HEK293 (cell line): ENCODE measurements around the gene SAPCD1.

Source experiments
- CTCF ChIA-PET: fragments of 350-600 bp; formaldehyde crosslinking; extraction: SDS; loops from one replicate; lab custom pipeline; 2021; ENCODE audit warnings: antibody characterized with exemption; lab: Yijun Ruan, JAX
- POLR2A ChIA-PET: fragments of 300-600 bp; formaldehyde crosslinking; extraction: SDS; loops from one replicate; lab custom pipeline; 2020; ENCODE audit warnings: antibody characterized with exemption, inconsistent platforms; lab: Yijun Ruan, JAX
- H3K27ac ChIP-seq: fragments of 200-500 bp; sonication (Bioruptor generic); 2 replicates; pipeline ENCODE4 v1.5.1; 2014; ENCODE audit warnings: low read depth, low read length, control low read depth, inconsistent platforms; ENCODE audit errors: extremely low read depth
- H3K36me3 ChIP-seq, 2 experiments: fragments of 200-500 bp in 1 of 2; sonication (Bioruptor generic) in 1 of 2; 1 replicate in 1 of 2; 2 replicates in 1 of 2; pipeline ENCODE4 v1.5.1; 2014 to 2017; ENCODE audit warnings: inconsistent platforms in 2 of 2, low read length in 2 of 2; ENCODE audit not compliant: control insufficient read depth in 2 of 2, insufficient read depth in 1 of 2
- H3K4me1 ChIP-seq: fragments of 200-500 bp; sonication (Bioruptor generic); 2 replicates; pipeline ENCODE4 v1.5.1; 2014; ENCODE audit warnings: mild to moderate bottlenecking, low read length, inconsistent platforms; ENCODE audit not compliant: control insufficient read depth, insufficient read depth
- H3K4me3 ChIP-seq: 2 replicates; pipeline ENCODE4 v1.5.1; 2011; ENCODE audit warnings: low read depth, mild to moderate bottlenecking, control low read depth, low read length, moderate library complexity
- H3K9me3 ChIP-seq: fragments of 200-500 bp; sonication (Bioruptor generic); 2 replicates; pipeline ENCODE4 v1.5.1; 2014; ENCODE audit warnings: low read depth, low read length, inconsistent platforms; ENCODE audit not compliant: control insufficient read depth, insufficient read depth
- EGR2 ChIP-seq: fragments of 450-650 bp; formaldehyde crosslinking; IDR thresholded peaks from 2 replicates; pipeline ENCODE4 v1.5.1; 2016; ENCODE audit warnings: low read depth, missing biosample characterization, missing genetic modification characterization
- GLIS1 ChIP-seq: fragments of 450-650 bp; formaldehyde crosslinking; IDR thresholded peaks from 2 replicates; pipeline ENCODE4 v1.5.1; 2016; ENCODE audit warnings: missing biosample characterization, missing genetic modification characterization
- GLIS2 ChIP-seq: fragments of 450-650 bp; formaldehyde crosslinking; IDR thresholded peaks from 2 replicates; pipeline ENCODE4 v1.5.1; 2016; ENCODE audit warnings: missing biosample characterization, missing genetic modification characterization
- HOXA7 ChIP-seq: sonication (generic); formaldehyde crosslinking; IDR thresholded peaks from 2 replicates; pipeline ENCODE4 v1.8.1; 2022; ENCODE audit warnings: missing genetic modification reagents, borderline replicate concordance
- HOXC10 ChIP-seq: sonication (generic); formaldehyde crosslinking; IDR thresholded peaks from 2 replicates; pipeline ENCODE4 v1.8.1; 2023; ENCODE audit warnings: mild to moderate bottlenecking, missing genetic modification reagents
- SETDB1 ChIP-seq: IDR thresholded peaks from one replicate; pipeline ENCODE4 v1.6.1; 2017; ENCODE audit warnings: mild to moderate bottlenecking, low read length, moderate library complexity, mixed read lengths; ENCODE audit not compliant: insufficient read length
- SP7 ChIP-seq: fragments of 450-650 bp; formaldehyde crosslinking; IDR thresholded peaks from 2 replicates; pipeline ENCODE4 v1.5.1; 2016; ENCODE audit warnings: missing biosample characterization, missing genetic modification characterization
- ZBTB21 ChIP-seq: fragments of 450-650 bp; formaldehyde crosslinking; IDR thresholded peaks from 2 replicates; pipeline ENCODE4 v1.5.1; 2017; ENCODE audit warnings: missing biosample characterization, missing genetic modification characterization
- ZFHX2 ChIP-seq: fragments of 450-650 bp; formaldehyde crosslinking; conservative IDR thresholded peaks from 2 replicates; pipeline ENCODE4 v1.5.1; 2016; ENCODE audit warnings: missing biosample characterization, missing genetic modification characterization
- ZFP41 ChIP-seq: fragments of 450-650 bp; formaldehyde crosslinking; IDR thresholded peaks from 2 replicates; pipeline ENCODE4 v1.5.1; 2016; ENCODE audit warnings: missing biosample characterization, missing genetic modification characterization, borderline replicate concordance
- ZNF16 ChIP-seq: fragments of 450-650 bp; formaldehyde crosslinking; IDR thresholded peaks from 2 replicates; pipeline ENCODE4 v1.5.1; 2016; ENCODE audit warnings: low read depth, missing biosample characterization, missing genetic modification characterization
- ZNF184 ChIP-seq: fragments of 450-650 bp; IDR thresholded peaks from 2 replicates; pipeline ENCODE4 v1.5.1; 2018; ENCODE audit warnings: missing biosample characterization, mild to moderate bottlenecking, missing genetic modification characterization
- ZNF335 ChIP-seq: fragments of 450-650 bp; formaldehyde crosslinking; conservative IDR thresholded peaks from 2 replicates; pipeline ENCODE4 v1.5.1; 2016; ENCODE audit warnings: missing biosample characterization, missing genetic modification characterization
- ZNF416 ChIP-seq: fragments of 450-650 bp; formaldehyde crosslinking; IDR thresholded peaks from 2 replicates; pipeline ENCODE4 v1.5.1; 2016; ENCODE audit warnings: missing biosample characterization, missing genetic modification characterization
- ZNF530 ChIP-seq: fragments of 450-650 bp; formaldehyde crosslinking; IDR thresholded peaks from 2 replicates; pipeline ENCODE4 v1.5.1; 2016; ENCODE audit warnings: low read depth, missing biosample characterization, missing genetic modification characterization
- ZNF544 ChIP-seq: fragments of 450-650 bp; formaldehyde crosslinking; IDR thresholded peaks from 2 replicates; pipeline ENCODE4 v1.5.0; 2017; ENCODE audit warnings: missing biosample characterization, missing genetic modification characterization
- ZNF626 ChIP-seq: fragments of 450-650 bp; sonication (Bioruptor Pico); formaldehyde crosslinking; IDR thresholded peaks from 2 replicates; pipeline ENCODE4 v1.5.1; 2018; ENCODE audit warnings: missing biosample characterization, missing genetic modification characterization, inconsistent platforms
- ZNF664 ChIP-seq: fragments of 450-650 bp; formaldehyde crosslinking; IDR thresholded peaks from 2 replicates; pipeline ENCODE4 v1.5.1; 2016; ENCODE audit warnings: missing biosample characterization, missing genetic modification characterization
- ZNF707 ChIP-seq: fragments of 450-650 bp; formaldehyde crosslinking; IDR thresholded peaks from 2 replicates; pipeline ENCODE4 v1.5.1; 2016; ENCODE audit warnings: missing biosample characterization, missing genetic modification characterization
- ZNF777 ChIP-seq: fragments of 450-650 bp; formaldehyde crosslinking; IDR thresholded peaks from 2 replicates; pipeline ENCODE4 v1.5.1; 2017; ENCODE audit warnings: missing biosample characterization, missing genetic modification characterization, borderline replicate concordance
- TF ChIP-seq, protein P1 (sequence below): fragments of 450-650 bp; formaldehyde crosslinking; IDR thresholded peaks from 2 replicates; pipeline ENCODE4 v1.5.1; 2016; ENCODE audit warnings: missing biosample characterization, missing genetic modification characterization
- TF ChIP-seq, protein P2 (sequence below): fragments of 450-650 bp; formaldehyde crosslinking; IDR thresholded peaks from 2 replicates; pipeline ENCODE4 v1.5.1; 2016; ENCODE audit warnings: missing biosample characterization, missing genetic modification characterization
- TF ChIP-seq, protein P3 (sequence below): fragments of 450-650 bp; formaldehyde crosslinking; IDR thresholded peaks from 2 replicates; pipeline ENCODE4 v1.5.1; 2016; ENCODE audit warnings: missing biosample characterization, missing genetic modification characterization, borderline replicate concordance
- TF ChIP-seq, protein P4 (sequence below): fragments of 450-650 bp; formaldehyde crosslinking; IDR thresholded peaks from 2 replicates; pipeline ENCODE4 v1.5.1; 2016; ENCODE audit warnings: missing biosample characterization, missing genetic modification characterization, low read depth

The SAPCD1 gene

DNA sequence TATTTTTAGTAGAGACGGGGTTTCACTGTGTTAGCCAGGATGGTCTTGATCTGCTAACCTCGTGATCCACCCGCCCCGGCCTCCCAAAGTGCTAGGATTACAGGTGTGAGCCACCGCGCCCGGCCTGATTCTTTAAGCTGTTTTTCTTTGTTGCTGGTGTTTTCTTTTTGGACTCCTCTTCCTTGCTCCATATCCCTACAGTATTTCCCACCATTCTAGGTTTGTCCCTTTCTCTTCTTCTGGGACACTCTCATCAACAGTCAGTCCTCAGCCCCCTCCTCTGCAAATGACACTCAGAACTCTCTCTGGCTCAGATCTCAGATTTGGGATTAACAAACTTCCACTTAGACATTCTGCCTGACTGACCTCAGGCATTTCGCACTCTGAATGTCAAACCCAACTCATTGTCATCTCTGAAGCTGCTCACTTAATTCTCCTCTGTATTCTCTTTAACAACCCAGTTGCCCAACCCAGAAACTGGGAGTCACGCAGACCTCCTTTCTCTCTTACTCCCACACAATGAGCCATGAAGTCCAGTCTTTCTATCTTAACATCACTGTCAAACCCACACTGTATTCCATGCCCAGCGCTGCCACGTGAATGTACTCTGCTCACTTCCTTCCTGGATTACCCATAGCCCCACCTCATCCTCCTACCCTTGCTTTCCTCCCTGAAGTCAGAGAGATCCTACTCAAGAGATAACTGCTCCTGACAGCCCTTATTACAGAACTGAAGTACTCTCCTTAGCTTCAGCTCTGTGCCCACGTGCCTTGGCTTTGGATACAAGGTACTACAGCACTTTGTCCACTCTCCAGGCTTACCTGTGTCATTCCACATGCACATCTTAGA is 36.7 kb upstream of the SAPCD1 start:
- no peak overlapping the region for H3K27ac ChIP-seq
- H3K4me1 ChIP-seq = no peaks in the 10 kb centered on the region
- CTCF ChIA-PET = no interaction called here
- POLR2A ChIA-PET = interaction anchor here (0.5 to 3.2 kb wide), 6 partner anchors 10 to 137 kb away, joined by 3 to 13 read pairs (median 4); partner anchors contain the start of genes ABHD16A and HSPA1B
- H3K9me3 ChIP-seq = no peaks in the 10 kb centered on the region
- H3K4me3 ChIP-seq = no peak overlapping the region
- H3K36me3 ChIP-seq = peaks cover 0 to 27% of the 10 kb centered on the region in 2 experiments; a peak in 1 of 3 replicates
- TF ChIP-seq ZNF16 (tag by site-specific recombination) (no peak), SP7 (no peak), ZFHX2 (peak; percentile 45; the same call in 1 of the 2 replicates), ZBTB21 (tag by site-specific recombination) (no peak), EGR2 (tag by site-specific recombination) (peak; percentile 85)
- TF ChIP-seq, protein P1, sequence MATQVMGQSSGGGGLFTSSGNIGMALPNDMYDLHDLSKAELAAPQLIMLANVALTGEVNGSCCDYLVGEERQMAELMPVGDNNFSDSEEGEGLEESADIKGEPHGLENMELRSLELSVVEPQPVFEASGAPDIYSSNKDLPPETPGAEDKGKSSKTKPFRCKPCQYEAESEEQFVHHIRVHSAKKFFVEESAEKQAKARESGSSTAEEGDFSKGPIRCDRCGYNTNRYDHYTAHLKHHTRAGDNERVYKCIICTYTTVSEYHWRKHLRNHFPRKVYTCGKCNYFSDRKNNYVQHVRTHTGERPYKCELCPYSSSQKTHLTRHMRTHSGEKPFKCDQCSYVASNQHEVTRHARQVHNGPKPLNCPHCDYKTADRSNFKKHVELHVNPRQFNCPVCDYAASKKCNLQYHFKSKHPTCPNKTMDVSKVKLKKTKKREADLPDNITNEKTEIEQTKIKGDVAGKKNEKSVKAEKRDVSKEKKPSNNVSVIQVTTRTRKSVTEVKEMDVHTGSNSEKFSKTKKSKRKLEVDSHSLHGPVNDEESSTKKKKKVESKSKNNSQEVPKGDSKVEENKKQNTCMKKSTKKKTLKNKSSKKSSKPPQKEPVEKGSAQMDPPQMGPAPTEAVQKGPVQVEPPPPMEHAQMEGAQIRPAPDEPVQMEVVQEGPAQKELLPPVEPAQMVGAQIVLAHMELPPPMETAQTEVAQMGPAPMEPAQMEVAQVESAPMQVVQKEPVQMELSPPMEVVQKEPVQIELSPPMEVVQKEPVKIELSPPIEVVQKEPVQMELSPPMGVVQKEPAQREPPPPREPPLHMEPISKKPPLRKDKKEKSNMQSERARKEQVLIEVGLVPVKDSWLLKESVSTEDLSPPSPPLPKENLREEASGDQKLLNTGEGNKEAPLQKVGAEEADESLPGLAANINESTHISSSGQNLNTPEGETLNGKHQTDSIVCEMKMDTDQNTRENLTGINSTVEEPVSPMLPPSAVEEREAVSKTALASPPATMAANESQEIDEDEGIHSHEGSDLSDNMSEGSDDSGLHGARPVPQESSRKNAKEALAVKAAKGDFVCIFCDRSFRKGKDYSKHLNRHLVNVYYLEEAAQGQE = no peak

DNA sequence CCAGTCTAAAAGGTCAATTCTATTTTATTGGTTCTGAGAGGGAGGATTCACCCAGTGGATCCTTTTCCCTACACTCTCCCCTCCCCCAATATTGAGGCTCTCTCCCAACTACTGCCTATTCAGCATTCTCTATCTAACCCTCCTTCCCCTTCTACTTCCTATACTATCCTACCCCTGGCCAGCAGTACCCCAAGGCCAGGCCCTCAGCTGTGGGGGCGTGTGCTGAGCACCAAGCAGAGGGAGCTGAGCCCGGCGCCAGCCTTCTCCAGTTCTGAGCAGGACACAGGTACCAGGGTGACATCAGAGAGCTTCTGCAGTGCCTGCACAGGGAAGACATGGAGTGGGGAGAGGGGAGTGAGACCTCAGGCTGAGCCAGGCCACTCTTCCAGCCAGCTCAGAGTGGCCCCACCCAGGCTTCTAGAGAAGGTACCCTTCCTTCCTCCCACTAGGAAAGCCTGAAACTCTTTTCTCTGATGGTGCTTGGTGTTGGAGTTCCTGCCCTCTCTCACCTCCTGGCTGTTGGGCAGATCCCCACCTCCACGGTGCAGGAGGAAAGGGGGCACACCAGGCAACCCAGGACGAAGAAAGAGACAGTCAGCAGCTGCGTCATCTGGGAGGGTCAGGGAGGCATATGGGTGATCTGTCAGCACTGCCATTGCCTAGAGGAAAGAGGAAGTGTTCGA is 35.3 kb upstream of the SAPCD1 start:
- H3K9me3 ChIP-seq = no peaks in the 10 kb centered on the region
- H3K27ac ChIP-seq = no peak overlapping the region
- ChIA-PET CTCF (interaction anchor here (0.6 to 3.6 kb wide), 8 partner anchors 9 to 323 kb away, joined by 3 to 28 read pairs (median 3); partner anchors contain the start of genes ABHD16A, CLIC1 and NEU1), POLR2A (interaction anchor here (1.0 to 4.7 kb wide), 4 partner anchors 12 to 100 kb away, joined by 4 to 54 read pairs (median 29); partner anchors contain the start of genes ABHD16A, HSPA1B and MSH5)
- H3K4me3 ChIP-seq = no peak overlapping the region
- no peaks in the 10 kb centered on the region for H3K4me1 ChIP-seq
- peaks cover 6 to 40% of the 10 kb centered on the region in 2 experiments; a peak in 2 of 3 replicates for H3K36me3 ChIP-seq
- TF ChIP-seq ZNF530 = no peak
- TF ChIP-seq GLIS1 (tag by site-specific recombination) = no peak
- TF ChIP-seq, protein P2, sequence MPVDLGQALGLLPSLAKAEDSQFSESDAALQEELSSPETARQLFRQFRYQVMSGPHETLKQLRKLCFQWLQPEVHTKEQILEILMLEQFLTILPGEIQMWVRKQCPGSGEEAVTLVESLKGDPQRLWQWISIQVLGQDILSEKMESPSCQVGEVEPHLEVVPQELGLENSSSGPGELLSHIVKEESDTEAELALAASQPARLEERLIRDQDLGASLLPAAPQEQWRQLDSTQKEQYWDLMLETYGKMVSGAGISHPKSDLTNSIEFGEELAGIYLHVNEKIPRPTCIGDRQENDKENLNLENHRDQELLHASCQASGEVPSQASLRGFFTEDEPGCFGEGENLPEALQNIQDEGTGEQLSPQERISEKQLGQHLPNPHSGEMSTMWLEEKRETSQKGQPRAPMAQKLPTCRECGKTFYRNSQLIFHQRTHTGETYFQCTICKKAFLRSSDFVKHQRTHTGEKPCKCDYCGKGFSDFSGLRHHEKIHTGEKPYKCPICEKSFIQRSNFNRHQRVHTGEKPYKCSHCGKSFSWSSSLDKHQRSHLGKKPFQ (tag by site-specific recombination) = no peak
- TF ChIP-seq HOXC10 = no peak
- TF ChIP-seq ZNF664 (tag by site-specific recombination) = no peak
- TF ChIP-seq ZNF777 (tag by site-specific recombination) = no peak
- TF ChIP-seq, protein P3, sequence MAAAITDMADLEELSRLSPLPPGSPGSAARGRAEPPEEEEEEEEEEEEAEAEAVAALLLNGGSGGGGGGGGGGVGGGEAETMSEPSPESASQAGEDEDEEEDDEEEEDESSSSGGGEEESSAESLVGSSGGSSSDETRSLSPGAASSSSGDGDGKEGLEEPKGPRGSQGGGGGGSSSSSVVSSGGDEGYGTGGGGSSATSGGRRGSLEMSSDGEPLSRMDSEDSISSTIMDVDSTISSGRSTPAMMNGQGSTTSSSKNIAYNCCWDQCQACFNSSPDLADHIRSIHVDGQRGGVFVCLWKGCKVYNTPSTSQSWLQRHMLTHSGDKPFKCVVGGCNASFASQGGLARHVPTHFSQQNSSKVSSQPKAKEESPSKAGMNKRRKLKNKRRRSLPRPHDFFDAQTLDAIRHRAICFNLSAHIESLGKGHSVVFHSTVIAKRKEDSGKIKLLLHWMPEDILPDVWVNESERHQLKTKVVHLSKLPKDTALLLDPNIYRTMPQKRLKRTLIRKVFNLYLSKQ (tag by site-specific recombination) = no peak
- no peak for TF ChIP-seq ZNF707 (tag by site-specific recombination)
- TF ChIP-seq ZNF184 (tag by site-specific recombination) = no peak
- TF ChIP-seq SETDB1 = no peak
- TF ChIP-seq GLIS2 = no peak
- TF ChIP-seq ZNF416 (tag by site-specific recombination) = no peak
- TF ChIP-seq ZNF626 = no peak
- TF ChIP-seq ZNF544 (tag by site-specific recombination) = no peak
- TF ChIP-seq ZFP41 (tag by site-specific recombination) = no peak
- TF ChIP-seq, protein P4, sequence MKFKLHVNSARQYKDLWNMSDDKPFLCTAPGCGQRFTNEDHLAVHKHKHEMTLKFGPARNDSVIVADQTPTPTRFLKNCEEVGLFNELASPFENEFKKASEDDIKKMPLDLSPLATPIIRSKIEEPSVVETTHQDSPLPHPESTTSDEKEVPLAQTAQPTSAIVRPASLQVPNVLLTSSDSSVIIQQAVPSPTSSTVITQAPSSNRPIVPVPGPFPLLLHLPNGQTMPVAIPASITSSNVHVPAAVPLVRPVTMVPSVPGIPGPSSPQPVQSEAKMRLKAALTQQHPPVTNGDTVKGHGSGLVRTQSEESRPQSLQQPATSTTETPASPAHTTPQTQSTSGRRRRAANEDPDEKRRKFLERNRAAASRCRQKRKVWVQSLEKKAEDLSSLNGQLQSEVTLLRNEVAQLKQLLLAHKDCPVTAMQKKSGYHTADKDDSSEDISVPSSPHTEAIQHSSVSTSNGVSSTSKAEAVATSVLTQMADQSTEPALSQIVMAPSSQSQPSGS (tag by site-specific recombination) = no peak
- TF ChIP-seq HOXA7 (CRISPR knock-in tag) = no peak
- no peak for TF ChIP-seq ZNF335 (tag by site-specific recombination)
